Stimulated activated CD8-positive, alpha-beta memory T cell treated with anti-CD3 and anti-CD28 coated beads, Interleukin-15, amount 100 ng/mL, for 24 hours (primary cell): ENCODE data around the gene CRYBG2.
A peak's percentile ranks its signal among the peaks of the same experiment; 100 is the strongest.
"Not testable (repeated sequence)": the region's sequence is repeated elsewhere in the genome, so short reads cannot be mapped to it uniquely, and the experiment has no call there.

Experiments used
- DNase-seq: peaks from one replicate; pipeline ENCODE4 v3.0.0-alpha.2; 2020; ENCODE audit warnings: low read depth

CRYBG2 gene, protein sequence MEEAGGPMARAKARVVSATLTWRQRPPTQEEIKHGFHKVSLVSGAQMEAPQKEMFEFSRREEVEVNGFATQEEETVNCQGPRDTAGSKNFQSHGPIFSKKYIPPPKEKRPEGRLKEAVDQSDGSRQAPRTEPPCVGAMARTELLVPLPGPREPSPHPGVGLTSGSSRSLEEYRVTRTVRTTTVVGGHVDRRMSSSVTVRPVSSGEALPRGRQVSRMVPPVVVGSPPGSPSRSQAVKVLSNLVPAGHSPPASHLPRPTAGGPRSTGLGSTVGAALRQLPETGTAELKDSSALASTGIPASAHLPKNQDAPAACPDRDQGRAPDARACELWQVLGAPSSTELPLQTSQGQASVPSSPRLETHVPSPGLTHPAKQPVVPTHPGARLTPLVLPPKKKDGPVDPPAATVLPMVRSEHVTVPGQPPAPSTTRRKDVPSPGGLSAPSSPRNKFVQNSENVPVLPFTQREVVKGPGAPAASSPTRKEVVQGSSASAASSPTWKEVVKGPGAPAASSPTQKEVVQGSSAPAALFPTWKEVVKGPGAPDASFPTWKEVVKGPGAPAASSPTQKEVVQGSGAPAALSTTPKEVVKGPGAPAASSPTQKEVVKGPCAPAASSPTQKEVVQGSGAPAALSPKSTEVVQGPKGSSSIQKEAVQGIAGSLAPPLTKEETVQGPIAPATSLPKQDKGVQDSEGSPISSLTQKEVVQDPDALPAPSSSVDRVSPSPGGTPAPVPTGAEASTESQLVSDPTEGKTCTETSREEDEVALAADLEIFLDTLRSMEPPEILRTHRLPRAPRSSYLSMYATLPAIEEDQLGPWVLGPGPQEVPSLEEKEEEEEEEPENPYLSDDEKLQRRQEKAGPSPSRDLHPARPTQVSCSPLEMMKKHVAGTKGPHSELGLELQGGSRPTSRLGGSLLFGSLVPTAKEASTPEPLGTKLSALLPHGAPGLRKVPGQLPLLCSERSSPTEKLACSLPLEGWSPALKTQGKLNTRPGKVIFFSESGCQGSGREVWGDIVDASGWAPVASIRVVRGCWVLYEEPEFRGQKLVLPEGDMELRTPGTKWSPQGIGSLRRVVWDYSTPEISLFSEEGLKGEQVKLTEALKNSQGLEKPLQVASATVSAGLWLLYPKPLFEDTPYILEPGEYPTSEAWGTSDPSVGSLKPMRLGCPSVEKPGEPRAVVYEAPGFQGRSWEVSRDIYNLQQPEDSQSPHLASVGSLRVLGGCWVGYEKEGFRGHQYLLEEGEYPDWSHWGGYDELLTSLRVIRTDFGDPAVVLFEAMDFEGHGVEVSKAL (N-terminal part only)

DNA sequence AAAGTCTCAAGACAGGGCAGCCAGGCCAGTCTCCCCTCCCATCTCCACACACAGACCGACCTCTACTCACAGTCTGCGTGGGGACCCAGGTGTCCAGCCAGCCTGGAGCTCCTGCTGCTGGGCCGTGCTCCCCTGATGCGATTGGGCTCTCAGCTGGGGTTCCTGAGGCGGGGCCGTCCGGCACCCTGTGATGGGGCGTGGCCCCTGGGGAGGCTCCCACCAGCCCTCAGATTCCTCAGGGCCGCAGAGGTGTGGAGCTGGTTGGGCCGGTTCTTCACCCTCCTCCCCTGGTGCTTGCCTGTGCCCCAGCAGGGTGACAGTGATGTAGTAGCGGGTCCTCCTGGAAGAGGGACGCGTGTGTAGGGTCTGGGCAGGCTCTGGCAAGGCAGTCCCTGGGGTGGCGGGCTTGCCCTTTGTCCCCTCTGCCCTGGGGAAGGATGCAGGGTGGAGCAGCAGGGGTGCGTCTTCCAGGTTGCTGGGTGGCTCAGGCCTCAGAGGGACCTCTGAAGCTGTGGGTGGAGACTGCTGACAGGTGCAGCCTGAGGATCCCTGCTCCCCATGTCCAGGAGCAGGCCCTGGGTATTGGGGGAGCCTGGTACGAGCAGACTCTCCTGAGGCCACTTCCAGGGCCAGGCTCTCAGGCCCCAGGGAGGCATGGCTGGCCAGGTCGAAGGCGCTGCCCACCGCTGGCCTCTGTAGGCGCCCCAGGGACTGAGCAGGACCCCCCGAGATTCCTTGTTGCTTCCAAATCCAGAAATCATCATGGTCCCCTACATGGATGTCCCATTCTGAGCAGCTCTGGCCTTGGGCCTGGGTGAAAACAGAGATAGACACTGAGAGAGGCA is at the start of gene CRYBG2:
Gene CRYBG2 (minus strand): TSS at position 155 of the 845 bp plus-strand sequence. CDS start 7,473 bp downstream, outside the sequence.
- DNase-seq: no peak

DNA sequence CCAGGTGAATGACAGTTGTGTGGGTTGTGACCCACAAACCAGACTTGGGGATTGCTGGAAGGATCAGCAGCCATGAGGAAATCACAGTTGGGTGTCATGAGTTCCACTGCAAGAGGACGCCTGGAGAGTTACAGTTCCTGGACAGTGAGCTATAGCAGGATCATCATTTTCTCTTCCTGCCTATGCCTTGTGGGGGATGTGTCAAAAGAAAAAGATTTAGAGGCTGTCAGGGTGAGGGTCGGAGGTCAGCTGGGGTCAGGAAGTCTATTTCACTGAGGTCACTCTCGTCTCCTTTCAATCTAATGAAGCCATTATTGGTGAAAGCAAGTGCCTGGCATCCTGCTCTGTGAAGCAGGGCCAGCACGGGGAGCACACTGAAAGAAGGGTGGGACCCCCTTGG is 49.7 kb upstream of the CRYBG2 start:
- DNase-seq: no peak

DNA sequence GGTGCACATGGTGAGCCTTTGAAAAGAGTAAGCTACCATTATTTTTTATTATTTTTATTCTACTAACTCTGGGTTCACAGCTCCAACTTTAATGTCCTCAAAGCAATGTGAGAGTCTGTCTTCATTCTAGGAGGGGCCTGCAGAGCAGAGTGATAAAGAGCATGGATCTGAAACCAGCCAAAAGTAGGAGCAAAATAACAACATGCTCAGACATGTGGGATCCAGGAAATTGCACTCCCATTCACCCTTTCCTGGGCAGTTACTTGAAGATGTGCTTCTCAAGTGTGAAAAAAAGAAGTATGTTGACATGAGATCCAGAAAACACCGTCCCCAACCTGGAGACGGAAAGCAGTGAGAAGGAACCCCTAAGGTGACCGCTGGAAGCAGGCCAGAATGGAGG is 48.0 kb upstream of the CRYBG2 start:
- no peak for DNase-seq

DNA sequence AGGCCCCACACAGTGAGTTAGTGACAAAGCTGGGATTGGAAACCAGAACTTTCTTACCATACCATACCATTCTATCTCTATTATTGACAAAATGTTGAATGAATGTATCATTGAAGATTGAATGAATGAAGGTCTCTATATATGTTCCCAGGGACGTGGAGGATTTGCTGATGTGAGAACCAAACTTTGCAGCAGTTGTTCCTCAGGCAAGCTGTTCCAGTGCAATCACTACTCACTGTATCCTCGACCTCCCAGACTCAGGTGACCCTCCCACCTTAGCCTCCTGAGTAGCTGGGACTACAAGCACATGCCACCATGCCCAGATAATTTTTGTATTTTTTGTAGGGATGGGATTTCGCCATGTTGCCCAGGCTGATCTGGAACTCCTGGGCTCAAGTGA is 45.1 kb upstream of the CRYBG2 start:
- DNase-seq: no peak

DNA sequence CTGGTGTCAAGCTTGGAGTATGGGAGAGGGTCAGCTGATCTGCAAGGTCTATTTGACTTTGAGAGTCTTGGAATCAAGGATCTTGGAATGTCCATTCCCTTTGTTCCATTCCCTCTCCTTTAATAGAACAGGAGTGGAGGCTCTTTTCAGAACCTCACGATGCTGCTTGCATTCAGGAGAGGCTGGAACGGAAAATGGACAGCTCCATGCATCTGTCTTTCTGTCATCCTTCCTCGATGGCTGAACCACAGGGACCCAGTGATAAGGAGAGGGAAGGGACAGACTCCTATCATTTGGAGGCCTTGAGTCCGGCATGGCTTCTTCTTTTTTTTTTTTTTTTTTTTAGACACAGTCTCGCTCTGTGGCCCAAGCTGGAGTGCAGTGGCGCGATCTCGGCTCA is 41.8 kb upstream of the CRYBG2 start:
- no peak for DNase-seq

DNA sequence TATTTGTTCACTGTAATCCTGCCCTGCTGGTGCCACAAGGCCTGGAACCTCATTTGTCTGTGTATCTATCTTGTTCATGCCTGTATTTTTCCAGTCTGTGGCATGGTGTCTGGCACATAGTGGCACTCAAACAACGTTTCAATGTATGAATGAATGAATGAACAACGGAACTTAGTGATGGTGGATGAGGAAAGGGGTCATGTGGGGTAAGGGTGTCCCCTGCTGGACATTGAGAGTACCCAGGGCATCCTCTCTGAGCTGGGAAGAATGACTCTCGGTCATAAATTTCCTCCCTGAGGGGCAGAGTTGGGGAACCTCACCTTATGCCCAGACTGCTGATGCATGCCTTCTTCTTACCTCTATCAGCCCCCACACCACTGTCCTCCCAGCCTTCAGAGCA is 37.5 kb upstream of the CRYBG2 start:
- DNase-seq: no peak

DNA sequence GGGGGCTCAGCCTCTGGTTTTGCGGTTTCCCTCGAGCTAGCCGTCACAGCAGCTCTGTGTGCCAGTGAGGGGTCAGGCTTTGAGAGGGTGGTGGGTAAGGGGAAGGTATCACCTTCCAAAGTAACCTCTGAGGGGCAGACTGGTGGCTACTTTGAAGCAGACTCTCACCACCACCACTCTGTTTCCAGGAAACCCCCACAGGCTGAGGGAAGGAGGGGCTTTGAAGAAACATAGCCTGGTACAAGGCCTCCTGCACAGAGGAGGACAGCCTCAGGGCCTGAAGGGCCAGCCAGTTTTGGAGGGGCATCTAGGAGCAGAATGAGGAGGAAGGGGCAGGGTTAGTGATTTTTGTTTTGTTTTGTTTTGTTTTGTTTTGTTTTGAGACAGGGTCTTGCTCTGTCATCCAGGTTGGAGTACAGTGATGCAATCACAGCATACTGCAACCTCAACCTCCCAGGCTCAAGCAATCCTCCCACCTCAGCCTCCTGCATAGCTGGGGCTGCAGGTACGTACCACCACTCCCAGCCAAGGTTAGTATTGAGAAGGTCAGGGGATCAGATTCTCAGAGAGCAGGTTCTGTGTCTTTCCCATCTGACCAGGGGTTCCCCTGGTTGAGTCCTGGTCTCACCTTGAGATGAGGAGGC is 35.8 kb upstream of the CRYBG2 start:
- DNase-seq: no peak

DNA sequence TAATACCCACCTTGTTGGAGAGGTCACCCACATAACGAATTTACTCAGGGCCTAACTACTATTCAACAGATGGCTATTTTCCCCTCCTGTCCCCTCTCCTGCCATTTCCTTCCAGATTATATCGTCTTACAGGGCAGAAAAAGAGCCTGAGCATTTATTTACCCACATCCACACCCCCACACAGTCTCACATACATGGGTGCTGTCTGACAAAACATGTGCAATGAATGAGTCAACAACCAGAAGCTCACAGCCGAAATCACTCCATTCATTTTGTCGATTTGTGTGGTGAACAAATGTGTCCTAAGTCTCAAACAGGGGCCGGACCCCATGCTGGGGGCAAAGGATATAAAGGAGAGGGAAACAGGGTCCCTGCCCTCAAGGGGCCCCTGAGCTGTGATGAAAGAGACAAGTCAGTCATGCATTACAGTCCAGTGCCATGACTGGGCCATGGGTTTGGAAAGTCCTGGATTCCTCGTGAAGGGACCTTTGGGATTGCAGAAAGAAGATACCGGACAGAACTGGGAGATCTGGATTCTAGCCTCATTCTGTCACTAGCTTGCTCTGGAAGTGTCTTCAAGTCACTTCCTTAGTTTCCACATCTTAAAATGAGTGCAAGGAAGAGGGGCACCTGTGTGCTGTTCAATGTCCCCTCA is 35.0 kb upstream of the CRYBG2 start:
- no peak for DNase-seq

DNA sequence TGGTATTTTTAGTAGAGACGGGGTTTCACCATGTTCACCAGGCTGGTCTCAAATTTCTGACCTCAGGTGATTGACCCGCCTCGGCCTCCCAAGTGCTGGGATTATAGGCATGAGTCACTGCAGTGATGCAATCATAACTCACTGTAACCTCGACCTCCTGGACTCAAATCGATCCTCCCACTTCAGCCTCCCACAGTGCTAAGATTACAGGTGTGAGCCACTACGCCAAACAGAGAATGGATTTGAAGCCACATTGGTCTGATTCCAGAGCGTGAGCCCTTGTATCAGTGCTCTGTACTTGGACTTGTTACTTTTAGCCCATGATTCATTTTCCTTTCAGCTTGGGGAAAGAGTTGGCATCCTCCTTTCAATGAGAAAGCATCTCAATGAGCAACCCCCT is 33.5 kb upstream of the CRYBG2 start:
- no peak for DNase-seq

DNA sequence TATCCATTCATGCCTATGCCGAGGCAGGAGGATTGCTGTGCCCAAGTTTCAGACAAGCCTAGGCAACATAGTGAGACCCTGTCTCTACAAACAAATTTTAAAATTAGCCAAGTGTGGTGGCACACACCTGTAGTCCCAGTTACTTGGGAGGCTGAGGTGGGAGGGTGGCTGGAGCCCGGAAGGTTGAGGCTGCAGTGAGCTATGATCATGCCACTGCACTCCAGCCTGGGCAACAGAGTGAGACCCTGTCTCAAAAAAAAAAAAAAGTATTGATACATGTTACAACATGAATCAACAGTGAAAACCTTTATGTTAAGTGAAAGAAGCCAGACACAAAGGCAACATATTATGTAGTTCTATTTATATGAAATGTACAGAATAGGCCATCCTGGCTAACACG is 31.1 kb upstream of the CRYBG2 start:
- not testable (repeated sequence) for DNase-seq

DNA sequence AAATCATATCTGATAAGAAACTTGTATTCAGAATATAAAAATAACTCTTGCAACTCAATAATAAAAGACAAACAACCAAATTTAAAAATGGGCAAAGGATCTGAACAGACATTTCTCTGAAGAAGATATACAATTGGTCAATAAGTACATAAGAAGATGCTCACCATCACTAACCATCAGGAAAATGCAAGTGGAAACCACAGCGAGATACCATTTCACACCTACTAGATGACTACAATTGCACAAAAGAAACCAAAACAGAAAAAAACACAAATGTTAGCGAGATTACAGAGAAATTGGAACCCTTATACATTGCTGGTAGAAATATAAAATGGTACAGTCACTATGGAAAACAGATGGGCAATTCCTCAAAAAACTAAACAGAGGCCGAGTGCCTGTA is 30.1 kb upstream of the CRYBG2 start:
- DNase-seq: no peak

DNA sequence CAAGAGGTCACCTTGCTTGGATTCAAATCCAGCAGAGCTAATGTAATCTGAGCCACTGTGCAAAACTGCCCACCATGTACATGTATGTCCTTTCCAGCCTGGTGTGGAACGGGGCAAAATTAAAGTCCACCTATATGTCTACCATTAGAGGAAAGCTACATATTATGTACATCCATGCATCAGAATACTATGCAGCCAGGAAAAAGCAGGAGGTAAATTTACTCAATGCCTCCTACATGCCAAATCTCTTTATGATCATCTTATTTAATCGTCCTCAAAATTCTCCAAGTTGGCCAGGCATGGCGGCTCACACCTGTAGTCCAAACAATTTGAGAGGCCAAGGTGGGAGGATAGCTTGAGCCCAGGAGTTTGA is 24.9 kb upstream of the CRYBG2 start:
- DNase-seq: no peak

DNA sequence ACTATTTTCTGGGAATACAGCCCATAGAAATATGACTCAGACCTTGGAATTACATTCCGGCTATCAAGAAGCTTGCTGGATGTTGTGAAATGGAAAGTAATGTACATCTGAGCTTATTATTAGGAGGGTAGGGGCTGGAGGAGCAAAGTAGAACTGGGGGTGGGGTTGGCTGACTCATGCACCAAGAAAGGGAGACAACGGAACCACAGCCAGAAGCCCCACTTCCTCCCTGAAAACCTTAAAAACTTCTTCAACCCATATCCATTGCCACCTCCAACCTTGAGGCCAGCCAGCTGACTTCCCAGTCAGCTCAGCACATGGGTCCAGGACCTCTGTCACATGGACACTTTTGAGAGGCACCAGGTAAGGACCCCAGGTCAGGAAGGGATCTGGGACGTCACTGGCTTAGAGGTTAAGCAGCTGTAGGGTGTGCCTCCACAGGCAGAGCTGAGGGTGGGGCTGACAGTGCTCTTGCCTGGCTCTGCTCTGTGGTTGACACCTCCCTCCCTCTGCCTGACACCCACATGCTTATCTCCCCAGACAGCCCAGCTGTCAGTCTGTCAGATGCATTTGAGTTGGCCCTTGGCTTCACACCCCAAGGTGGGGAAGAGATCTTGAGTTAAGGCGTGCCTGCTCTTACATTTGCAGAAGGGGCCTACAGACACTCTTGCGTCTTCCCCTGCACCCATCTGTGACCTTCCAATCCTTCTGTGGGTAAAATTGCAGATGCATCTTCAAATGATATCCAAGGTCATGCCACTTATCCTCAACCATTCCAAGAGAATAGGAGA is 24.4 kb upstream of the CRYBG2 start:
- DNase-seq: peak; percentile 49

DNA sequence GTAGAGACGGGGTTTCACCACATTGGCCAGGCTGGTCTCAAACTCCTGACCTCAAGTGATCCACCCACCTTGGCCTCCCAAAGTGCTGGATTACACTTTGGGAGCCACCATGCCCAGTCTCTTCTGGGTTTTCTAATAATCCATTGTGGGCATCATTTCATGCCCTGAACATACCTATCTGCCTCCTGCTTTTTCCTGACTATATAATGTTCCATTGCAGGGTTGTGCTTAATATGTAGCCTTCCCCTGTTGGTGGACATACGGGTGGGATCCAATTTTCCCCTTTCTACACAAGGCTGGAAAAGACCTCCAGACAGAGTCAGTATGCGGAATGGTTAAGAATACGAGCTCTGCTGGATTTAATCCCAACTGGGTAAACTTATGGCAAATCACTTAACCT is 22.1 kb upstream of the CRYBG2 start:
- no peak for DNase-seq

DNA sequence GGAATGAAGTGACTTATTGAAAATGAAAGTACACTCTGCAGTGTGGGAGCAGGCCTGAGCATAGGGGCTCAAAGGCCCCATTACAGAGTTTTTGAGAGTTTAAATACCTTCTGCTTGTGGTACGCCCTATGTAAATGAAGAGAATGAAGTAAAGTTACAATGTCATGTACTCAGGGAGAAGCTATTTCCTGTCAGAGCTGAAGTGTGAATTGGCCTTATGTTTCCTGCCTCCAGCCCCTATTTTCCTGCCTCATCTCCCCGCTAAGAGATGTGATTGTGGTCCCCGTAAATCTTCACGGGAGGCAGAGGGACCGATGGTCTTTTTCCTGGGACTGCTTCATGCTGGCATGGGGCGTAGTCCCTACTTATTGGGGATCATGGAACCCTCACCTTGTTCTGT is 21.2 kb upstream of the CRYBG2 start:
- no peak for DNase-seq

DNA sequence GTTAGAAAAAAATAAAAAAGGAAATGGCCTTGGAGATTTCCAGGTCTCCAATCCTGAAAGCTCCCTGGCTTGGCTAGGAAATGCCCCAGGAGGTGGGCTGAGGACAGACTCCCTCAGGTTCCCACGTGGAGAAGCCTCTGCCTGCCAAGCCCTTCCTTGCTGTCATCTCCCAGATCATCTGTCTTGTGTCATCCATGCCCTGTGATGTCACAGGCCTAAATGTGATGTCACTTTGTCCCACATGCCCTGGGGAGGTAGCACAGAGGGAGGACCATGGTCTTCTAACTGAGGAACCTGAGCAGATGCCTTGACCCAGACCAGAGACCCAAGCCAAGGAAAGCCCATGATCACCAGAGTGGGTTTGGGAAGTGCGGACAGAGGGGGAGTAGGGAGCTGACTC is 20.4 kb upstream of the CRYBG2 start:
- DNase-seq: not testable (repeated sequence)

DNA sequence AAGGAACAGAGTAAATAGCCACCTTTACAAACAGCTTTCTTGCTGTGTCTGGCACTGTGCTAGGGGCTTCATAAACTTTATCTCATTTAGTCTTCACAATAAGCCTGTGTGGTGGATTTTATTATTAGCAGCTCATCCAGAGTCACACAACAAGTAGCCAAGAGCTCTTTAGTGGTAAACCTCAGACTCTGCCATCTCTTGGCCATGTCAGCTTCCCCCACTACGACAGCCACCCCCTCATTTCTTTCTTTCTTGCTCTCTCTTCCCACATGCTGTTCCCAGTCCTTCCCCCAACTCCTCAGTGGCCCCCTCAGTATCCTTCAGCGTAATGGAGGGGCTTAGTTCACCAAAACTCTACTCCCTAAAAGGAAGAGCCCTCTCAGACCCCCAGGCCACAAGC is 19.9 kb upstream of the CRYBG2 start:
- no peak for DNase-seq

DNA sequence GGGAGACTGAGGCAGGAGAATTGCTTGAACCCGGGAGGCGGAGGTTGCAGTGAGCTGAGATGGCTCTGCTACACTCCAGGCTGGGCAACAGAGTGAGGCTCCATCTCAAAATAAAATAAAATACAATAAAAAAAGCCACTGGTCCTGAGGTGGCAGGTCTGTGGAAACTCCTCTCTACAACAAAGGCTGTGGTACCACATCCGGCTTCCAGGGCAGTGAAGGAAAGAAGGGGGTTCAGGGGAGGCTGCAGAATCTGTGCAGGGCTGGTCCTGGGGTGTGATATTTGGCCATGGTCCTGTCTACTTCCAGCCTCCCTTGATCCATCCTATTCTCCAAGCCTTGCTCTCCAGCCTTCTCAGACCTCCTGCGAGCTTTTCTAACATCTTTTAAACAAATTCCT is 19.4 kb upstream of the CRYBG2 start:
- DNase-seq: no peak

DNA sequence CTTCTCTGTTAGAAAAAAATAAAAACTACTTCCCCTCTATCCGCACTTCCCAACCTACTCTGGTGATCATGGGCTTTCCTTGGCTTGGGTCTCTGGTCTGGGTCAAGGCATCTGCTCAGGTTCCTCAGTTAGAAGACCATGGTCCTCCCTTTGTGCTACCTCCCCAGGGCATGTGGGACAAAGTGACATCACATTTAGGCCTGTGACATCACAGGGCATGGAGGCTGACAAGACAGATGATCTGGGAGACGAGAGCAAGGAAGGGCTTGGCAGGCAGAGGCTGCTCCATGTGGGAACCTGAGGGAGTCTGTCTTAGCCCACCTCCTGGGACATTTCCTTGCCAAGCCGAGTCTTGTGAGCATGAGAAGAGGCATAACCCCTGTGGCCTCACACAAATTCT is 18.7 kb upstream of the CRYBG2 start, which contains the start of gene ZNF683:
Gene ZNF683 (minus strand): TSS at position 140 of the 400 bp plus-strand sequence. CDS start 4,179 bp downstream, outside the sequence.
- DNase-seq: not testable (repeated sequence)
